NCI-H187 treated with DMSO at 0.1 percent for 48 hours (cell line): ENCODE data around the gene MYLK2.

Experiments
- DNase-seq: peaks from one replicate; lab custom pipeline; 2025; lab: John Stamatoyannopoulos, UW

MYLK2 gene

GRCh38 chr20:31872406-31872805 is 53.2 kb downstream of the MYLK2 start:
- no peak for DNase-seq

- DNase-seq = no peak
Measured at GRCh38 chr20:31875671-31876070, 56.5 kb downstream of the MYLK2 start.

GRCh38 chr20:31877684-31878083 is 58.5 kb downstream of the MYLK2 start:
- DNase-seq = no peak

GRCh38 chr20:31879143-31879987 is 60.2 kb downstream of the MYLK2 start:
- DNase-seq = peak; percentile 68

- DNase-seq = no peak
Measured at GRCh38 chr20:31881945-31882344, 62.8 kb downstream of the MYLK2 start.

GRCh38 chr20:31883829-31884228 is 64.7 kb downstream of the MYLK2 start:
- no peak for DNase-seq
